GM18873 (cell line): ENCODE data around the gene SIGLEC7.

Experiments used
- ATAC-seq: cut with Tn5 transposase; IDR thresholded peaks from one replicate; pipeline ENCODE4 v1.9.1; 2021; ENCODE audit warnings: mild to moderate bottlenecking, moderate library complexity, moderate number of reproducible peaks; ENCODE audit not compliant: unreplicated experiment, low FRiP score

The SIGLEC7 gene

GRCh38 chr19:51116736-51117286, 25.3 kb upstream of the SIGLEC7 start:
- ATAC-seq, result no peak

GRCh38 chr19:51119101-51119500, 23.0 kb upstream of the SIGLEC7 start:
- ATAC-seq, result no peak

GRCh38 chr19:51119611-51120010, 22.5 kb upstream of the SIGLEC7 start:
- ATAC-seq, result no peak

GRCh38 chr19:51120160-51120559, 21.9 kb upstream of the SIGLEC7 start:
- no peak for ATAC-seq

- ATAC-seq, result no peak
These were observed 20.8 kb upstream of the SIGLEC7 start for GRCh38 chr19:51121257-51121656.

- no peak for ATAC-seq
These were observed 19.8 kb upstream of the SIGLEC7 start for GRCh38 chr19:51122112-51122981.

GRCh38 chr19:51123381-51123800, 18.7 kb upstream of the SIGLEC7 start:
- ATAC-seq, result no peak

GRCh38 chr19:51123802-51124201, 18.3 kb upstream of the SIGLEC7 start:
- ATAC-seq, result no peak

GRCh38 chr19:51124216-51124615, 17.9 kb upstream of the SIGLEC7 start:
- ATAC-seq, result no peak

- ATAC-seq, result no peak
These were observed 17.4 kb upstream of the SIGLEC7 start, which contains the start of gene SIGLEC9 for GRCh38 chr19:51124729-51125128. Gene SIGLEC9, plus strand, starts transcription at chr19:51124906. Its CDS starts 69 bp downstream, at chr19:51124975.

- ATAC-seq, result no peak
These were observed 16.6 kb upstream of the SIGLEC7 start for GRCh38 chr19:51125421-51126075.

GRCh38 chr19:51127032-51127431, 15.1 kb upstream of the SIGLEC7 start:
- no peak for ATAC-seq

GRCh38 chr19:51127755-51128154, 14.3 kb upstream of the SIGLEC7 start:
- no peak for ATAC-seq

GRCh38 chr19:51128227-51128626, 13.9 kb upstream of the SIGLEC7 start:
- ATAC-seq, result no peak

- no peak for ATAC-seq
These were observed 12.4 kb upstream of the SIGLEC7 start for GRCh38 chr19:51129716-51130115.

GRCh38 chr19:51131780-51132680, 10.1 kb upstream of the SIGLEC7 start:
- ATAC-seq, result no peak

GRCh38 chr19:51135004-51135403, 7.1 kb upstream of the SIGLEC7 start:
- no peak for ATAC-seq

- no peak for ATAC-seq
These were observed 5.9 kb upstream of the SIGLEC7 start for GRCh38 chr19:51135986-51136762.

- no peak for ATAC-seq
These were observed 5.1 kb upstream of the SIGLEC7 start for GRCh38 chr19:51136851-51137551.
